SK-N-SH (cell line): ENCODE measurements around the gene NCKAP5. TPM values are rescaled to one million over a fixed set of nuclear protein-coding genes. Genes with fewer than 3 reads are reported as not detected.

Source experiments
- CTCF ChIA-PET: fragments of 300-600, 350-600 bp; formaldehyde crosslinking; extraction: SDS; loops from one replicate; lab custom pipeline; 2021; lab: Yijun Ruan, JAX
- POLR2A ChIA-PET: fragments of 350-600 bp; sonication (Branson Sonifier 250); formaldehyde crosslinking; extraction: SDS; loops from one replicate; lab custom pipeline; 2020; ENCODE audit warnings: antibody characterized with exemption, inconsistent platforms; lab: Yijun Ruan, JAX
- DNase-seq: peaks from one replicate; pipeline ENCODE4 v3.0.0; 2012
- H2AFZ ChIP-seq: fragments of 200-600 bp; sonication (generic); 2 replicates; pipeline ENCODE4 v1.8.1; 2016; ENCODE audit warnings: antibody characterized with exemption, mild to moderate bottlenecking, low read depth
- H3F3A ChIP-seq: fragments of 200-600 bp; sonication (generic); replicated peaks from 2 replicates; pipeline ENCODE3; 2016; ENCODE audit warnings: antibody characterized with exemption, mild to moderate bottlenecking; ENCODE audit not compliant: insufficient read depth
- H3K27ac ChIP-seq, 2 experiments: fragments of 200-500 bp in 1 of 2; fragments of 200-600 bp in 1 of 2; sonication (Bioruptor generic) in 1 of 2; sonication (generic), shearing (Covaris generic) in 1 of 2; 2 replicates each; pipeline versions ENCODE4 v1.5.1 to v1.6.1; 2014 to 2016; ENCODE audit warnings: low read depth in 2 of 2, inconsistent platforms in 1 of 2, low read length in 1 of 2, mild to moderate bottlenecking in 1 of 2, mixed read lengths in 1 of 2
- H3K27me3 ChIP-seq: fragments of 200-600 bp; sonication (generic), shearing (Covaris generic); 2 replicates; pipeline ENCODE4 v1.6.1; 2016; ENCODE audit warnings: mixed run types; ENCODE audit not compliant: insufficient read depth
- H3K36me3 ChIP-seq, 2 experiments: fragments of 200-500 bp in 1 of 2; fragments of 200-600 bp in 1 of 2; sonication (Bioruptor generic) in 1 of 2; sonication (generic) in 1 of 2; replicated peaks in 1 of 2; 2 replicates each; pipeline versions ENCODE3 to v1.5.1; 2014 to 2016; ENCODE audit warnings: low read length in 1 of 2, mild to moderate bottlenecking in 1 of 2; ENCODE audit not compliant: insufficient read depth in 2 of 2, control insufficient read depth in 1 of 2
- H3K4me1 ChIP-seq, 2 experiments: fragments of 200-500 bp in 1 of 2; fragments of 200-600 bp in 1 of 2; sonication (Bioruptor generic) in 1 of 2; sonication (generic), shearing (Covaris generic) in 1 of 2; 2 replicates each; pipeline versions ENCODE4 v1.5.1 to v1.6.1; 2014 to 2016; ENCODE audit warnings: low read depth in 1 of 2, low read length in 1 of 2, mixed run types in 1 of 2; ENCODE audit not compliant: insufficient read depth in 2 of 2, control insufficient read depth in 1 of 2
- H3K4me2 ChIP-seq: fragments of 200-600 bp; sonication (generic), shearing (Covaris generic); 2 replicates; pipeline ENCODE4 v1.6.1; 2017; ENCODE audit warnings: mixed run types
- H3K4me3 ChIP-seq, 2 experiments: fragments of 200-500 bp in 1 of 2; fragments of 200-600 bp in 1 of 2; sonication (Bioruptor generic) in 1 of 2; sonication (generic), shearing (Covaris generic) in 1 of 2; 2 replicates each; pipeline versions ENCODE4 v1.5.1 to v1.8.1; 2014 to 2016; ENCODE audit warnings: low read depth in 2 of 2, inconsistent platforms in 1 of 2, low read length in 1 of 2, mild to moderate bottlenecking in 1 of 2, mixed read lengths in 1 of 2, moderate library complexity in 1 of 2
- H3K79me2 ChIP-seq: fragments of 200-600 bp; sonication (generic); 2 replicates; pipeline ENCODE4 v1.8.1; 2017; ENCODE audit warnings: mild to moderate bottlenecking; ENCODE audit not compliant: insufficient read depth
- H3K9ac ChIP-seq: fragments of 200-600 bp; sonication (generic); 2 replicates; pipeline ENCODE4 v1.6.1; 2017; ENCODE audit warnings: mixed run types
- H3K9me2 ChIP-seq: fragments of 200-600 bp; sonication (generic); 2 replicates; pipeline ENCODE4 v1.6.1; 2017; ENCODE audit warnings: mixed run types
- H3K9me3 ChIP-seq: fragments of 200-600 bp; sonication (generic); 2 replicates; pipeline ENCODE4 v1.6.1; 2017; ENCODE audit warnings: mixed run types, mild to moderate bottlenecking, moderate library complexity
- H4K20me1 ChIP-seq: fragments of 200-600 bp; sonication (generic); 2 replicates; pipeline ENCODE4 v1.6.1; 2017; ENCODE audit warnings: mild to moderate bottlenecking, mixed run types; ENCODE audit not compliant: insufficient read depth
- CHD2 ChIP-seq: fragments of 150-350 bp; IDR thresholded peaks from 2 replicates; pipeline ENCODE4 v1.6.1; 2018; ENCODE audit warnings: low read length; ENCODE audit not compliant: partially characterized antibody
- CTCF ChIP-seq: fragments of 200-600 bp; sonication (generic); IDR thresholded peaks from 2 replicates; pipeline ENCODE4 v1.6.1; 2017; ENCODE audit warnings: antibody characterized with exemption, mild to moderate bottlenecking, moderate library complexity
- ELF1 ChIP-seq: IDR thresholded peaks from 2 replicates; pipeline ENCODE4 v1.4.0; 2012
- EZH2phosphoT487 ChIP-seq: fragments of 200-600 bp; sonication (generic); IDR thresholded peaks from 2 replicates; pipeline ENCODE4 v1.6.1; 2017; ENCODE audit warnings: low read depth, mixed run types, mild to moderate bottlenecking, antibody characterized with exemption, moderate library complexity, borderline replicate concordance
- GATA2 ChIP-seq: sonication (generic); formaldehyde crosslinking; IDR thresholded peaks from 2 replicates; pipeline ENCODE4 v1.5.0; 2020; ENCODE audit warnings: mild to moderate bottlenecking, missing genetic modification reagents
- IRF3 ChIP-seq: fragments of 150-350 bp; IDR thresholded peaks from 2 replicates; pipeline ENCODE4 v1.6.1; 2016; ENCODE audit warnings: mild to moderate bottlenecking, low read depth, low read length
- MEF2A ChIP-seq: IDR thresholded peaks from 2 replicates; pipeline ENCODE4 v1.4.0; 2012; ENCODE audit warnings: low read depth, borderline replicate concordance
- MXI1 ChIP-seq: IDR thresholded peaks from 2 replicates; pipeline ENCODE4 v1.6.1; 2012; ENCODE audit warnings: mild to moderate bottlenecking, low read depth, low read length, improper control_type of control experiment
- NFIC ChIP-seq: IDR thresholded peaks from 2 replicates; pipeline ENCODE4 v1.4.0; 2012; ENCODE audit warnings: borderline replicate concordance
- NRF1 ChIP-seq: IDR thresholded peaks from 2 replicates; pipeline ENCODE4 v1.6.1; 2012; ENCODE audit warnings: low read depth, mild to moderate bottlenecking, low read length
- PBX3 ChIP-seq: IDR thresholded peaks from 2 replicates; pipeline ENCODE4; 2012
- RAD21 ChIP-seq: IDR thresholded peaks from 2 replicates; pipeline ENCODE4 v1.6.1; 2012; ENCODE audit warnings: mild to moderate bottlenecking, low read length
- RCOR1 ChIP-seq: fragments of 150-350 bp; IDR thresholded peaks from 2 replicates; pipeline ENCODE4 v1.6.1; 2017; ENCODE audit warnings: antibody characterized with exemption, low read length
- SIN3A ChIP-seq: IDR thresholded peaks from 2 replicates; pipeline ENCODE4 v1.6.1; 2012; ENCODE audit warnings: low read depth, mild to moderate bottlenecking, low read length, moderate library complexity, borderline replicate concordance
- SMC3 ChIP-seq: IDR thresholded peaks from 2 replicates; pipeline ENCODE4 v1.6.1; 2012; ENCODE audit warnings: low read depth, low read length, improper control_type of control experiment
- TAF1 ChIP-seq: IDR thresholded peaks from 2 replicates; pipeline ENCODE4 v1.6.1; 2012; ENCODE audit warnings: low read depth, mild to moderate bottlenecking, low read length, moderate library complexity, borderline replicate concordance
- TCF12 ChIP-seq: IDR thresholded peaks from 2 replicates; pipeline ENCODE4 v1.4.0; 2012
- USF1 ChIP-seq: IDR thresholded peaks from 2 replicates; pipeline ENCODE4 v1.4.0; 2012; ENCODE audit warnings: low read depth, borderline replicate concordance
- polyA plus RNA-seq, 3 experiments: library from polyadenylated mRNA; depleted of rRNA; stranded (reverse); fragments of >200 nt; gene quantifications; 2 replicates each; pipeline ENCODE4 v1.2.3, GENCODE V29; 2012
- TF ChIP-seq, protein P1 (sequence below): IDR thresholded peaks from 2 replicates; pipeline ENCODE4 v1.4.0; 2012; ENCODE audit warnings: low read depth
- TF ChIP-seq, protein P2 (sequence below): IDR thresholded peaks from 2 replicates; pipeline ENCODE4 v1.4.0; 2012; ENCODE audit warnings: low read depth, borderline replicate concordance

NCKAP5 gene
- polyA plus RNA-seq, 1 of the 3 experiments (the other 2 are of a cell fraction), result 0.02 TPM

DNA sequence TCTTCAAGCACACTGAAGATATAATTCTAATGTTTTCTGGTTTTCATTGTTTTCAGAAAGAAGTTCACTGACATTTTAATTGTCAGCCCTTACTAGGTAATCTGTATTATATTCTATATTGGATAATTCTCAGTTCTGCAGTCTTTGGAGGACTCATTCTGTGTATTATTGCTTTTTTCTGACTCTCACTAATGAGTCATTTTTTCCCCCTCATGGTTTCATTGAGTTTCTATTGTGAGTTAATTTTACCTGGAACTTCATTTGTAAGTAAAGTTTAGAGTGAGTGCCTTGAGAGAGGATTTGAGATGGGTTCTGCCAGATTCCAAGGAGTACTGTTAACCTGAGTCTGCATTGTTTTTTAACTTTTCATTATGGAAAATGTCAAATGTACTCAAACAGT is 807.9 kb downstream of the NCKAP5 start:
- Histone ChIP-seq H3K27me3 (no peaks in the 10 kb centered on the region), H3F3A (peaks cover 3% of the 10 kb centered on the region), H3K4me1 (peaks cover 7 to 15% of the 10 kb centered on the region in 2 experiments; a peak in 3 of 4 replicates), H3K36me3 (no peaks in the 10 kb centered on the region), H3K4me2 (no peak overlapping the region), H3K4me3 (no peak overlapping the region), H4K20me1 (no peaks in the 10 kb centered on the region), H3K9me2 (no peaks in the 10 kb centered on the region), H3K27ac (no peak overlapping the region), H3K9ac (no peak overlapping the region), H2AFZ (no peak overlapping the region), H3K9me3 (0 out of 2 replicates have a peak, but pooled peaks cover 6% of the 10 kb centered on the region), H3K79me2 (no peaks in the 10 kb centered on the region)
- CTCF ChIA-PET, result no interaction called here
- POLR2A ChIA-PET, result no interaction called here
- no peak for DNase-seq
- TF ChIP-seq MXI1, result no peak
- no peak for TF ChIP-seq RCOR1
- no peak for TF ChIP-seq RAD21

- CTCF ChIA-PET, result no interaction called here
Observed at GRCh38 chr2:132758995-132759394, 809.3 kb downstream of the NCKAP5 start.

More at GRCh38 chr2:132758995-132759394, 809.3 kb downstream of the NCKAP5 start:
- no peak overlapping the region for H3K4me3 ChIP-seq
- H3K27me3 ChIP-seq, result no peaks in the 10 kb centered on the region
- H3F3A ChIP-seq, result peaks cover 3% of the 10 kb centered on the region
- H2AFZ ChIP-seq, result no peak overlapping the region
- H3K9ac ChIP-seq, result no peak overlapping the region
- DNase-seq, result no peak
- H3K36me3 ChIP-seq, result no peaks in the 10 kb centered on the region
- 0 out of 2 replicates have a peak, but pooled peaks cover 6% of the 10 kb centered on the region for H3K9me3 ChIP-seq
- no peak overlapping the region for H3K4me2 ChIP-seq
- H3K9me2 ChIP-seq, result no peaks in the 10 kb centered on the region
- POLR2A ChIA-PET, result no interaction called here
- no peak for TF ChIP-seq USF1
- no peak for TF ChIP-seq CTCF
- no peak for TF ChIP-seq MXI1
- TF ChIP-seq, protein P1, sequence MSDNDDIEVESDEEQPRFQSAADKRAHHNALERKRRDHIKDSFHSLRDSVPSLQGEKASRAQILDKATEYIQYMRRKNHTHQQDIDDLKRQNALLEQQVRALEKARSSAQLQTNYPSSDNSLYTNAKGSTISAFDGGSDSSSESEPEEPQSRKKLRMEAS, result no peak
- no peak for TF ChIP-seq NRF1
- no peak for TF ChIP-seq SMC3
- no peak for TF ChIP-seq NFIC
- no peak for TF ChIP-seq RCOR1
- TF ChIP-seq, protein P2, sequence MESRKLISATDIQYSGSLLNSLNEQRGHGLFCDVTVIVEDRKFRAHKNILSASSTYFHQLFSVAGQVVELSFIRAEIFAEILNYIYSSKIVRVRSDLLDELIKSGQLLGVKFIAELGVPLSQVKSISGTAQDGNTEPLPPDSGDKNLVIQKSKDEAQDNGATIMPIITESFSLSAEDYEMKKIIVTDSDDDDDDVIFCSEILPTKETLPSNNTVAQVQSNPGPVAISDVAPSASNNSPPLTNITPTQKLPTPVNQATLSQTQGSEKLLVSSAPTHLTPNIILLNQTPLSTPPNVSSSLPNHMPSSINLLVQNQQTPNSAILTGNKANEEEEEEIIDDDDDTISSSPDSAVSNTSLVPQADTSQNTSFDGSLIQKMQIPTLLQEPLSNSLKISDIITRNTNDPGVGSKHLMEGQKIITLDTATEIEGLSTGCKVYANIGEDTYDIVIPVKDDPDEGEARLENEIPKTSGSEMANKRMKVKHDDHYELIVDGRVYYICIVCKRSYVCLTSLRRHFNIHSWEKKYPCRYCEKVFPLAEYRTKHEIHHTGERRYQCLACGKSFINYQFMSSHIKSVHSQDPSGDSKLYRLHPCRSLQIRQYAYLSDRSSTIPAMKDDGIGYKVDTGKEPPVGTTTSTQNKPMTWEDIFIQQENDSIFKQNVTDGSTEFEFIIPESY, result no peak
- no peak for TF ChIP-seq TCF12
- no peak for TF ChIP-seq SIN3A
- no peak for TF ChIP-seq IRF3
- no peak for TF ChIP-seq CHD2
- no peak for TF ChIP-seq MEF2A
- TF ChIP-seq EZH2phosphoT487, result no peak
- TF ChIP-seq PBX3, result no peak
- TF ChIP-seq ELF1, result no peak
- TF ChIP-seq TAF1, result no peak
- TF ChIP-seq GATA2 (CRISPR knock-in tag), result no peak
- H3K4me1 ChIP-seq, result peaks cover 7 to 18% of the 10 kb centered on the region in 2 experiments; a peak in 3 of 4 replicates
- H4K20me1 ChIP-seq, result no peaks in the 10 kb centered on the region
- no peak overlapping the region for H3K27ac ChIP-seq
- no peaks in the 10 kb centered on the region for H3K79me2 ChIP-seq
